Lower lobe of right lung (tissue), 2 donors: ENCODE results near the gene KIAA1755. TPM values are rescaled to one million over a fixed set of nuclear protein-coding genes. Genes with fewer than 3 reads are reported as not detected.

Experiments used
- ATAC-seq, 2 donors: fragments of 200-7000 bp; cut with Tn5 transposase; one replicate each; pipeline ENCODE4 v1.9.1; 2020 to 2022; ENCODE audit warnings: mild to moderate bottlenecking in 2 of 2, moderate library complexity in 2 of 2
- DNase-seq: peaks from one replicate; pipeline ENCODE4 v3.0.0-alpha.2; 2020
- H3K27ac ChIP-seq: fragments of 200-600 bp; one replicate; pipeline ENCODE4 v1.8.0; 2022
- H3K27me3 ChIP-seq: fragments of 200-600 bp; one replicate; pipeline ENCODE4 v1.8.0; 2022; ENCODE audit warnings: low read depth
- H3K36me3 ChIP-seq: fragments of 200-600 bp; one replicate; pipeline ENCODE4 v1.8.0; 2022; ENCODE audit warnings: mild to moderate bottlenecking
- H3K4me1 ChIP-seq: fragments of 200-600 bp; one replicate; pipeline ENCODE4 v1.8.0; 2022
- H3K4me3 ChIP-seq: fragments of 200-600 bp; one replicate; pipeline ENCODE4 v1.8.0; 2022; ENCODE audit warnings: mild to moderate bottlenecking
- H3K9me3 ChIP-seq: fragments of 200-600 bp; one replicate; pipeline ENCODE4 v1.8.0; 2022
- intact Hi-C: fragments of 100-400 bp; cut with DNase I; formaldehyde crosslinking; loops from one replicate; pipeline ENCODE4 v1.11.0; 2022
- total RNA-seq: library from RNA; stranded (reverse); fragmentation: NEBNext Ultra II Directional; extraction: Animal tissue kit (Norgen Biotek cat#: 25700); gene quantifications from one replicate; pipeline ENCODE4 v1.2.1, GENCODE V29; 2021
- TF ChIP-seq, protein P1 (sequence below): fragments of 200-600 bp; IDR thresholded peaks from one replicate; pipeline ENCODE4 v1.8.0; 2022; ENCODE audit warnings: antibody characterized with exemption, mild to moderate bottlenecking
- donor health status: DM: no; HTN: yes; CAD: no; lungs with severe emphysema.

Gene KIAA1755
- total RNA-seq, 1 donor from 2014 or later = 1.3 TPM

GRCh38 chr20:38212806-38213606 is 47.5 kb downstream of the KIAA1755 start:
- H3K36me3 ChIP-seq = no peaks in the 10 kb centered on the region
- no peak for DNase-seq
- no peak for ATAC-seq
- no peak overlapping the region for H3K4me3 ChIP-seq
- no peak overlapping the region for H3K27ac ChIP-seq
- H3K27me3 ChIP-seq = no peaks in the 10 kb centered on the region
- no peaks in the 10 kb centered on the region for H3K4me1 ChIP-seq
- TF ChIP-seq, protein P1, sequence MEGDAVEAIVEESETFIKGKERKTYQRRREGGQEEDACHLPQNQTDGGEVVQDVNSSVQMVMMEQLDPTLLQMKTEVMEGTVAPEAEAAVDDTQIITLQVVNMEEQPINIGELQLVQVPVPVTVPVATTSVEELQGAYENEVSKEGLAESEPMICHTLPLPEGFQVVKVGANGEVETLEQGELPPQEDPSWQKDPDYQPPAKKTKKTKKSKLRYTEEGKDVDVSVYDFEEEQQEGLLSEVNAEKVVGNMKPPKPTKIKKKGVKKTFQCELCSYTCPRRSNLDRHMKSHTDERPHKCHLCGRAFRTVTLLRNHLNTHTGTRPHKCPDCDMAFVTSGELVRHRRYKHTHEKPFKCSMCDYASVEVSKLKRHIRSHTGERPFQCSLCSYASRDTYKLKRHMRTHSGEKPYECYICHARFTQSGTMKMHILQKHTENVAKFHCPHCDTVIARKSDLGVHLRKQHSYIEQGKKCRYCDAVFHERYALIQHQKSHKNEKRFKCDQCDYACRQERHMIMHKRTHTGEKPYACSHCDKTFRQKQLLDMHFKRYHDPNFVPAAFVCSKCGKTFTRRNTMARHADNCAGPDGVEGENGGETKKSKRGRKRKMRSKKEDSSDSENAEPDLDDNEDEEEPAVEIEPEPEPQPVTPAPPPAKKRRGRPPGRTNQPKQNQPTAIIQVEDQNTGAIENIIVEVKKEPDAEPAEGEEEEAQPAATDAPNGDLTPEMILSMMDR = no peak
- intact Hi-C loops = no loop called here
- H3K9me3 ChIP-seq = no peaks in the 10 kb centered on the region

DNA sequence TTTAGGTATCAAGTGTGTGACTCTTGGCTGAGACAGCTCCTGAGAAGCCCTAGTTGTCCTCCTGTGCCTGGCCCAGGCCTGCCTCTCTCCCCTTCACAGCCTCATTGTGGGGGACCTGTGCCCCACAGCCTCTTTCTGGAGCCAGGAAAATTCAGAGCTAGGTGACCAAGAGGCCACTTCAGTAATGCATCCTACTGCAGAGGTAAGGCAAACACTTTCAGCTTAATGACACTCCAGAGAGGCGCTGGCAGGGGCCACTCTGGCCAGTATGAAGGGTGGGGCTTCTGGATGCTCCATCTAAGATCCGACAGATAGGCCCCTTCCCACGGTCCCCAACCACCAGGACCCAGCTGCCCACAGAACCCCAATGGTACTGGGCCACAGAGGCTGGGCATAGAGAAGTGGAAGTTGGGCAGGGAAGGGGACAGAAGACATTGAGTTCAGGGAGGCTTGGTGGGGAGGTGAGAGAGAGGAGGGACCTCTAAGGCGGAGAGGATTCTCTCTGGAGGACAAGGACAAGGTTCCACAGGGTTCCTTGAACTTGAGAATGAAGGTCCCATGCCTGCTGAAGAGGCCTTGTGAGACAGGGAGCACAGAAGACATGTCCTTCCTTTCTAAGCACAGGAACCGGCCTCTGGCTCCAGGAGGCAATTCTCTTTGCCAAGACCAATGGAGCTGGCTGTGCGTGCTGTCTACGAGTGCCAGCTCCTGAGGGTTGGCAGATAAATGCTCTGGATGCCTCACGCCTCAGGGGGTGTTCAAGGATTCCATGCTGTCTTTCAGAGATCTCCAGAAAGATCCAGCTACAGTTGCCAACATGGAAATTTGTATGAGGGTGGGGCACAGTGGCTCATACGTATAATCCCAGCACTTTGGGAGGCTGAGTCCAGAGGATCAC is 49.1 kb downstream of the KIAA1755 start:
- H3K27ac ChIP-seq = no peak overlapping the region
- ATAC-seq (peak in 1 of 2 donors; percentile 9), DNase-seq (no peak)
- TF ChIP-seq, protein P1 = no peak
- H3K4me3 ChIP-seq = no peak overlapping the region
- H3K36me3 ChIP-seq = no peaks in the 10 kb centered on the region
- intact Hi-C loops = no loop called here
- H3K9me3 ChIP-seq = no peaks in the 10 kb centered on the region
- no peaks in the 10 kb centered on the region for H3K27me3 ChIP-seq
- no peaks in the 10 kb centered on the region for H3K4me1 ChIP-seq

GRCh38 chr20:38210741-38211140 is 49.8 kb downstream of the KIAA1755 start:
- no peak overlapping the region for H3K4me3 ChIP-seq
- no peaks in the 10 kb centered on the region for H3K27me3 ChIP-seq
- H3K4me1 ChIP-seq = no peaks in the 10 kb centered on the region
- DNase-seq (no peak), ATAC-seq (no peak)
- intact Hi-C loops = no loop called here
- H3K36me3 ChIP-seq = no peaks in the 10 kb centered on the region
- no peak overlapping the region for H3K27ac ChIP-seq
- TF ChIP-seq, protein P1 = no peak
- no peaks in the 10 kb centered on the region for H3K9me3 ChIP-seq

GRCh38 chr20:38209736-38210405 is 50.7 kb downstream of the KIAA1755 start:
- H3K27ac ChIP-seq = no peak overlapping the region
- intact Hi-C loops = no loop called here
- no peaks in the 10 kb centered on the region for H3K4me1 ChIP-seq
- no peak overlapping the region for H3K4me3 ChIP-seq
- H3K9me3 ChIP-seq = no peaks in the 10 kb centered on the region
- TF ChIP-seq, protein P1 = no peak
- no peaks in the 10 kb centered on the region for H3K36me3 ChIP-seq
- no peaks in the 10 kb centered on the region for H3K27me3 ChIP-seq
- ATAC-seq (no peak), DNase-seq (no peak)

DNA sequence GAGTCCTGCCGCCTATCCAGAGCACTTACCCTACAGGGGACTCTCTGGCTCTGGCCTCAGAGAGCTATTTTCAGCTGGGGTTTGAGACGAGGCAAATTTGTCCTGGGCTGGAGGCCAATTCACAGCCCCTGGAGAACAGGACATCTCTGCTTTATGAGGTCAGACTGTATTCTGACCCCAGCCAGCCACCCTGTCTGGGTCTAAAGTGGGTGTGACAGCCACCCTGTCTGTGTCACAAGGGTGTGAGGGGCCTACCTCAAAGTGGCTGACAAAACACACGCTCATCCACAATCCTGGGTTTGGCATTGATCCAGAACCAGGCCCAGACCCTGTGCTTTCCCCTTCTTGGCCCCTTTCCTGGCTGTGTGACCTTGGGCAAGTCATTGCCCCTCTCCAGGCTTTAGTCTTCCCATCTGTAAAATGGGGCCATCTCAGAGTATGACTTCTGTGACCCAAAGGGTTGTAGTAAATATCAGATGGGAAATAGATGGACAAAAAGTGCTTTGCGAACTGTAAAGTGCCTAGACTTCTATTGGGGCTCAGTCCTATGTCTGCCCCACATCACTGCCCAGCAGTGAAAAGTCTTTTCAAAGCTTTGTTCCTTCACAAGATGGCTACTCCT is 51.4 kb downstream of the KIAA1755 start:
- Histone ChIP-seq H3K27ac (no peak overlapping the region), H3K4me1 (no peaks in the 10 kb centered on the region), H3K36me3 (no peaks in the 10 kb centered on the region), H3K27me3 (no peaks in the 10 kb centered on the region), H3K9me3 (no peaks in the 10 kb centered on the region), H3K4me3 (no peak overlapping the region)
- intact Hi-C loops = no loop called here
- DNase-seq = no peak
- no peak for ATAC-seq
- TF ChIP-seq, protein P1 = no peak
